Body of pancreas (tissue), 4 donors: ENCODE data around the gene GRM8.

Source experiments
- CTCF ChIP-seq, 7 experiments: fragments of 450-650 bp in 4 of 7; fragments of 200-600 bp in 3 of 7; sonication (generic) in 3 of 7; IDR thresholded peaks; one replicate each; pipeline ENCODE4 v1.5.1; 2016 to 2019; ENCODE audit warnings: antibody characterized with exemption in 7 of 7
- POLR2A ChIP-seq, 3 donors: fragments of 450-650 bp; IDR thresholded peaks; one replicate each; pipeline ENCODE4 v1.6.1; 2016; ENCODE audit warnings: antibody characterized with exemption in 3 of 3, mild to moderate bottlenecking in 2 of 3

GRCh38 chr7:126809188-126809587 lies 443.6 kb downstream of the GRM8 start:
- TF ChIP-seq CTCF (IDR thresholded peaks at IDR 0.05) = no peak
- TF ChIP-seq POLR2A (IDR thresholded peaks at IDR 0.05) = no peak
